H9 (cell line): ENCODE measurements around the gene CACNA1A. TPM values are rescaled to one million over a fixed set of nuclear protein-coding genes. Genes with fewer than 3 reads are reported as not detected.

ENCODE experiments used
- DNase-seq: peaks from one replicate; pipeline ENCODE4 v3.0.0-alpha.2; 2017
- H2AFZ ChIP-seq: one replicate; pipeline ENCODE4 v1.6.1; 2013; ENCODE audit warnings: mild to moderate bottlenecking, low read length, control low read depth, moderate library complexity
- H2AK5ac ChIP-seq: 2 replicates; pipeline ENCODE4 v1.6.1; 2013; ENCODE audit warnings: low read length, control low read depth, mixed read lengths; ENCODE audit not compliant: insufficient read length
- H2BK120ac ChIP-seq: one replicate; pipeline ENCODE4 v1.6.1; 2013; ENCODE audit warnings: low read depth, mild to moderate bottlenecking, low read length, control low read depth, inconsistent platforms; ENCODE audit not compliant: poor library complexity, severe bottlenecking
- H2BK12ac ChIP-seq: 2 replicates; pipeline ENCODE4 v1.6.1; 2013; ENCODE audit warnings: low read length, control low read depth, mixed read lengths, low read depth; ENCODE audit not compliant: insufficient read length
- H2BK15ac ChIP-seq: 2 replicates; pipeline ENCODE4 v1.6.1; 2013; ENCODE audit warnings: low read depth, low read length, control low read depth
- H2BK20ac ChIP-seq: one replicate; pipeline ENCODE4 v1.6.1; 2013; ENCODE audit warnings: low read depth, mild to moderate bottlenecking, low read length, control low read depth, inconsistent platforms; ENCODE audit not compliant: poor library complexity, severe bottlenecking
- H2BK5ac ChIP-seq: 2 replicates; pipeline ENCODE4 v1.6.1; 2013; ENCODE audit warnings: low read length, control low read depth, mixed read lengths; ENCODE audit not compliant: insufficient read length
- H3K14ac ChIP-seq: 2 replicates; pipeline ENCODE4 v1.6.1; 2013; ENCODE audit warnings: low read length, control low read depth; ENCODE audit not compliant: insufficient read depth
- H3K18ac ChIP-seq: 2 replicates; pipeline ENCODE4 v1.6.1; 2013; ENCODE audit warnings: low read depth, mild to moderate bottlenecking, mixed read lengths, low read length, control low read depth; ENCODE audit not compliant: insufficient read length
- H3K23ac ChIP-seq: 2 replicates; pipeline ENCODE4 v1.6.1; 2013; ENCODE audit warnings: low read length, control low read depth, mixed read lengths, low read depth; ENCODE audit not compliant: insufficient read length
- H3K23me2 ChIP-seq: 2 replicates; pipeline ENCODE4 v1.6.1; 2013; ENCODE audit warnings: low read depth, mild to moderate bottlenecking, mixed read lengths, low read length, control low read depth; ENCODE audit not compliant: insufficient read length, poor library complexity, severe bottlenecking
- H3K27ac ChIP-seq: 2 replicates; pipeline ENCODE4 v1.5.1; 2013; ENCODE audit warnings: low read length, control low read depth, mixed read lengths, low read depth; ENCODE audit not compliant: insufficient read length
- H3K27me3 ChIP-seq: 2 replicates; pipeline ENCODE4 v1.6.1; 2013; ENCODE audit warnings: low read length, control low read depth, inconsistent platforms; ENCODE audit not compliant: insufficient read depth
- H3K4ac ChIP-seq: 2 replicates; pipeline ENCODE4 v1.6.1; 2013; ENCODE audit warnings: low read depth, mild to moderate bottlenecking, control low read depth, inconsistent platforms, low read length, moderate library complexity
- H3K4me1 ChIP-seq: 2 replicates; pipeline ENCODE4 v1.6.1; 2013; ENCODE audit warnings: low read length, control low read depth, inconsistent platforms; ENCODE audit not compliant: insufficient read depth
- H3K4me2 ChIP-seq: 2 replicates; pipeline ENCODE4 v1.6.1; 2013; ENCODE audit warnings: low read length, control low read depth, mixed read lengths; ENCODE audit not compliant: insufficient read length, insufficient read depth
- H3K56ac ChIP-seq: 2 replicates; pipeline ENCODE4 v1.6.1; 2013; ENCODE audit warnings: low read depth, mild to moderate bottlenecking, mixed read lengths, low read length, control low read depth; ENCODE audit not compliant: insufficient read length
- H3K79me1 ChIP-seq: 2 replicates; pipeline ENCODE4 v1.6.1; 2013; ENCODE audit warnings: low read depth, mild to moderate bottlenecking, moderate library complexity, low read length, control low read depth, inconsistent platforms; ENCODE audit not compliant: insufficient read depth, poor library complexity, severe bottlenecking
- H3K79me2 ChIP-seq: 2 replicates; pipeline ENCODE4 v1.6.1; 2013; ENCODE audit warnings: low read length, control low read depth, inconsistent platforms; ENCODE audit not compliant: insufficient read depth
- H3K9ac ChIP-seq: 2 replicates; pipeline ENCODE4 v1.6.1; 2013; ENCODE audit warnings: low read length, control low read depth, mixed read lengths; ENCODE audit not compliant: insufficient read length; ENCODE audit errors: extremely low read depth
- H3K9me3 ChIP-seq: one replicate; pipeline ENCODE4 v1.6.1; 2013; ENCODE audit warnings: low read depth, low read length, inconsistent platforms; ENCODE audit not compliant: control insufficient read depth
- H3T11ph ChIP-seq: one replicate; pipeline ENCODE4 v1.6.1; 2013; ENCODE audit warnings: mild to moderate bottlenecking, low read length, control low read depth, inconsistent platforms
- H4K20me1 ChIP-seq: one replicate; pipeline ENCODE4 v1.6.1; 2013; ENCODE audit not compliant: control insufficient read depth, insufficient read length, insufficient read depth
- H4K5ac ChIP-seq: 2 replicates; pipeline ENCODE4 v1.6.1; 2013; ENCODE audit warnings: low read depth, mild to moderate bottlenecking, mixed read lengths, low read length, control low read depth; ENCODE audit not compliant: insufficient read length
- H4K8ac ChIP-seq: replicated peaks from 2 replicates; pipeline ENCODE4 v1.6.1; 2013; ENCODE audit warnings: low read length, control low read depth, mixed read lengths, low read depth; ENCODE audit not compliant: insufficient read length
- H4K91ac ChIP-seq: 2 replicates; pipeline ENCODE4 v1.6.1; 2013; ENCODE audit warnings: low read depth, mild to moderate bottlenecking, moderate library complexity, mixed read lengths, low read length, control low read depth; ENCODE audit not compliant: insufficient read length
- H3K27ac Mint-ChIP-seq, 3 experiments: 2 replicates in 2 of 3; 3 replicates in 1 of 3; pipeline ENCODE4 v1.8.0; 2020 to 2021; ENCODE audit warnings: mixed read lengths in 3 of 3, mild to moderate bottlenecking in 1 of 3, moderate library complexity in 1 of 3
- H3K27me3 Mint-ChIP-seq: 2 replicates; pipeline ENCODE4 v1.8.0; 2021; ENCODE audit warnings: low read depth, mild to moderate bottlenecking, moderate library complexity, mixed read lengths
- H3K36me3 Mint-ChIP-seq, 3 experiments: 2 replicates in 2 of 3; 3 replicates in 1 of 3; pipeline ENCODE4 v1.8.0; 2020 to 2021; ENCODE audit warnings: low read depth in 3 of 3, mixed read lengths in 3 of 3; ENCODE audit not compliant: insufficient read depth in 1 of 3
- H3K4me1 Mint-ChIP-seq, 2 experiments: 2 replicates each; pipeline ENCODE4 v1.8.0; 2020; ENCODE audit warnings: mixed read lengths in 2 of 2
- H3K4me3 Mint-ChIP-seq, 2 experiments: 2 replicates in 1 of 2; 3 replicates in 1 of 2; pipeline ENCODE4 v1.8.0; 2020 to 2021; ENCODE audit warnings: mild to moderate bottlenecking in 2 of 2, mixed read lengths in 2 of 2, moderate library complexity in 1 of 2
- H3K9me3 Mint-ChIP-seq, 2 experiments: 2 replicates in 1 of 2; 3 replicates in 1 of 2; pipeline ENCODE4 v1.8.0; 2020; ENCODE audit warnings: mild to moderate bottlenecking in 2 of 2, mixed read lengths in 2 of 2, moderate library complexity in 1 of 2
- CTCF ChIP-seq: fragments of 200-600 bp; sonication (generic); conservative IDR thresholded peaks from 3 replicates; pipeline ENCODE4 v1.8.0; 2021; ENCODE audit warnings: antibody characterized with exemption, mild to moderate bottlenecking
- WGBS: extraction: QIAGEN DNeasy Blood & Tissue Kit; methylation state at CpG from one replicate; pipeline ENCODE4 v1.1.7; 2013; ENCODE audit warnings: missing lambda C conversion rate, low lambda C conversion rate, mixed read lengths; ENCODE audit not compliant: insufficient read length; ENCODE audit errors: extremely low coverage; 5-methylcytosine and 5-hydroxymethylcytosine counted together
- total RNA-seq: library from RNA; stranded (reverse); gene quantifications from 2 replicates; pipeline ENCODE4 v1.2.1, GENCODE V29; 2021

Gene CACNA1A
- total RNA-seq, 1 experiment from 2014 or later, result 8.0 TPM

DNA sequence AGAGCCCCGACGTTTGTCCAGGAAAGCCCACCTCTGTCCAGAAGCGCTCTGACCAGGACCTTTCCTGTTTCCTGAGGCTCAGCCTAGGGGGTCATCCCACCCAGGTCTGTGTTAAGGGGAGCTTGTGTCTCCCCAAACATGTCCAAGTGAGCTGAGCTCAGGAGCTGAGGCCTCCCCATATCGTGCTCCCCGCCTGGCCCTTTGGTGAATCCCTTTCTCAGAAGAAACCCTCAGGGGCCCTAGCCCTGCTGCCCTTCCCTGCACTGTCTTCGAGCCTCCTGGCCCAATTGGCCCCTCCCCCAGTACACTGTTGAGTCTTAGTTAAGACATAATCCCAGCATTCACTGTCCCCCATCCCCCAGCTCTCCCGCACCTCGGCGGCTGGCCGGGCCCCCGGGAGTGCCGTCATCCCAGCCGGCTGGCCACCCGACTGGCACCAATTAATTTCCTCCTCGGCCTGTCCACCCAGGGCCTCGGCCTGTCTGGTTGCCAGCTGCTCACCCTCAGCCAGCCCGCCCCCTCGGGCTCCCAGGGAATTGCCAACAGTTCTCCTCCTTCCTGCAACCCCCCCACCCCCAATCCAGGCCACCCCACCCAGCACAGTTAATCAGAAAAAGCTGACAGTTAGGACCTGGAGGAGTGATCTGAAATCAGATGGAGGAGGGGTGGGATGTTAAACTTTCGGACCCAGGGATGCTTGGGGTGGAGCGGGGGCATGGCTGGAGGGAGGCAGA is 342.5 kb downstream of the CACNA1A start:
- no peaks in the 10 kb centered on the region for H3K27me3 Mint-ChIP-seq

More for the DNA sequence above, 342.5 kb downstream of the CACNA1A start:
- H2BK5ac ChIP-seq, result no peak overlapping the region
- H3K4me3 Mint-ChIP-seq, result peak overlapping the region; percentile 64 to 81
- no peak overlapping the region for H3T11ph ChIP-seq
- H3K27ac Mint-ChIP-seq, result peak overlapping the region; percentile 100
- H4K5ac ChIP-seq, result no peak overlapping the region
- no peaks in the 10 kb centered on the region for H3K27me3 ChIP-seq
- H3K4me1 ChIP-seq, result peaks cover 7% of the 10 kb centered on the region; the same call in 1 of the 2 replicates
- TF ChIP-seq CTCF, result no peak; the same call in 2 of the 3 replicates
- H3K23me2 ChIP-seq, result peaks cover 15% of the 10 kb centered on the region
- no peak overlapping the region for H2AK5ac ChIP-seq
- H3K27ac ChIP-seq, result peak overlapping the region; percentile 84
- no peaks in the 10 kb centered on the region for H3K36me3 Mint-ChIP-seq
- H3K79me1 ChIP-seq, result no peaks in the 10 kb centered on the region
- peak overlapping the region; percentile 29 for H4K91ac ChIP-seq
- H3K9me3 Mint-ChIP-seq, result no peaks in the 10 kb centered on the region
- H2AFZ ChIP-seq, result no peak overlapping the region
- H3K4me1 Mint-ChIP-seq, result peaks cover 33 to 39% of the 10 kb centered on the region in 2 experiments
- H3K56ac ChIP-seq, result no peak overlapping the region
- peak overlapping the region; percentile 76 for H3K18ac ChIP-seq
- peak overlapping the region; percentile 8 for H2BK120ac ChIP-seq
- DNase-seq, result peak; percentile 88
- no CpG with 5 or more reads among the region's 20 CpGs for WGBS
- no peaks in the 10 kb centered on the region for H3K79me2 ChIP-seq
- H3K23ac ChIP-seq, result no peak overlapping the region
- no peaks in the 10 kb centered on the region for H3K9me3 ChIP-seq
- no peak overlapping the region for H2BK20ac ChIP-seq
- peak overlapping the region; percentile 51 for H2BK12ac ChIP-seq
- H3K4me2 ChIP-seq, result peak overlapping the region; percentile 72
- no peak overlapping the region for H4K8ac ChIP-seq
- H2BK15ac ChIP-seq, result no peak overlapping the region
- H3K9ac ChIP-seq, result peak overlapping the region; percentile 69
- peak overlapping the region; percentile 12; the same call in 1 of the 2 replicates for H3K4ac ChIP-seq
- H3K14ac ChIP-seq, result peak overlapping the region; percentile 73
- no peaks in the 10 kb centered on the region for H4K20me1 ChIP-seq
